SH-SY5Y (cell line): ENCODE data around the gene RPP25.

ENCODE experiments used
- GATA2 ChIP-seq: IDR thresholded peaks from 2 replicates; pipeline ENCODE4 v1.6.1; 2011; ENCODE audit warnings: mild to moderate bottlenecking, low read depth, low read length
- GATA3 ChIP-seq: IDR thresholded peaks from 2 replicates; pipeline ENCODE4 v1.6.1; 2011; ENCODE audit warnings: low read depth, mild to moderate bottlenecking, low read length, moderate library complexity

DNA sequence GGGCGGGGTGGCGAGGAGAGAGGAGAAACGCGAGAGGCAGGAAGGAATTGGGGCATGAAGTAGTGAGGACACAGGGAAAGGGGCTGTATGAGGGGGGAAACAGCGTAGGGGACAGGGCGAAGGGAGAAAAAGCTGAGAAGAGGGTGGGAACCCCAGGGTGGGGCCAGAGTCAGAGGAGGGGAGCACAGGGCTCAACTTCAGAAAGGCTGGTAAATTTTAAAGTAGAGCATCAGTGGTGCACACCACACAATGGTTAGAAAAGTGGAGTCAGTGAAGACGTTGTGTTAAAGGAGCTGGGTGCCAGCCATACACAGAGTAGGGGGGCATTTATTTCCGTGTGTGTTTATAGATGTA is 3.0 kb upstream of the RPP25 start:
- no peak for TF ChIP-seq GATA2
- no peak for TF ChIP-seq GATA3
